ENCODE measurements around the gene TAAR2. TPM values are rescaled to one million over a fixed set of nuclear protein-coding genes. Genes with fewer than 3 reads are reported as not detected.
A peak's percentile ranks its signal among the peaks of the same experiment; 100 is the strongest.

The TAAR2 gene
- total RNA-seq, 1 experiment from 2014 or later = not detected

DNA sequence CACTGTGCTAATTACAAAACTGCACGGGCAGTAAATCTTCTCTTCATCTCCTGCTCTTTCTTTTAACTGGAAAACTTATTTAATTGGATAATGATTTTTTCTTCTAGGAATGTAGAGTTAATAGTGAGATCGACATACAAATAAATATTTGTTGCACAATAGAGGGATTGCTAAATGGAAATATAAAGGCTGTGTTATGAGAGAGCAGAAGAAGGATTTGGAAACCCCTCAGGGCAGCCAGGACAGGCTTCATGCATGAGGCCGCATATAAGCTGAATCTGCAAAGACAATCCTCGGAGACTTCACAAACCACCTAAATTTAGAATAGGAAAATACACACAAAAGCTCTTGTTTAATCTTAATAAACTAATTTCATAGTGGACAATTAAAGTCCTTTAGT lies 37.8 kb upstream of the TAAR2 start:
- Histone ChIP-seq H3K9ac (ENCODE audit: low read length) (no peak overlapping the region), H3K4me3 (replicated peaks in 1 of 2; ENCODE audit: low read depth in 1 of 2, low read length in 2 of 2) (no peak overlapping the region), H3K4me1 (ENCODE audit: control insufficient read depth in 1 of 2, insufficient read depth in 2 of 2, low read length in 2 of 2) (peaks cover 0 to 5% of the 10 kb centered on the region in 2 experiments; a peak in 1 of 4 replicates), H2AFZ (ENCODE audit: low read depth, low read length, poor library complexity, severe bottlenecking) (no peak overlapping the region), H3K4me2 (ENCODE audit: low read length) (no peak overlapping the region), H3K36me3 (ENCODE audit: control insufficient read depth in 1 of 2, insufficient read depth in 2 of 2, low read length in 2 of 2) (no peaks in the 10 kb centered on the region), H4K20me1 (ENCODE audit: insufficient read depth) (no peaks in the 10 kb centered on the region), H3K79me2 (ENCODE audit: insufficient read depth, low read length) (no peaks in the 10 kb centered on the region), H3K9me2 (ENCODE audit: insufficient read depth) (no peaks in the 10 kb centered on the region), H3K27me3 (ENCODE audit: insufficient read depth, low read length) (no peaks in the 10 kb centered on the region), H3K9me3 (ENCODE audit: control insufficient read depth in 1 of 2, insufficient read depth in 1 of 2, low read depth in 1 of 2, low read length in 2 of 2) (no peaks in the 10 kb centered on the region), H3K27ac (ENCODE audit: low read depth, low read length) (no peak overlapping the region)
- intact Hi-C loops (cut with micrococcal nuclease) = no loop called here
- DNase-seq (ENCODE audit: low read depth, low spot score) (no peak), ATAC-seq (no peak)
- ChIA-PET RAD21 (ENCODE audit: low non-redundant PET in 1 of 2, low total read pairs in 2 of 2, uncharacterized antibody in 2 of 2, unreplicated experiment in 2 of 2) (no interaction called here), POLR2A (no interaction called here), CTCF (interaction anchor here (2.2 kb wide), 1 partner anchor 8 kb away, joined by 6 read pairs; no protein-coding TSS in a partner anchor)
- BruUV-seq (replicated peaks) = no TSS peak
- TF ChIP-seq EZH2phosphoT487 (IDR thresholded peaks at IDR 0.05; ENCODE audit: borderline replicate concordance) (no peak), JUND (IDR thresholded peaks at IDR 0.05) (no peak), CBX3 (IDR thresholded peaks at IDR 0.05; ENCODE audit: low read depth) (no peak), YY1 (IDR thresholded peaks at IDR 0.05; ENCODE audit: extremely low read depth, insufficient replicate concordance, low read depth, low read length) (no peak), TCF7L2 (IDR thresholded peaks at IDR 0.05; ENCODE audit: borderline replicate concordance, extremely low read depth, insufficient read depth, insufficient read length) (no peak), RAD21 (IDR thresholded peaks at IDR 0.05; ENCODE audit: low read depth) (no peak), FOSL1 (IDR thresholded peaks at IDR 0.05; ENCODE audit: low read depth) (no peak), ELF1 (IDR thresholded peaks at IDR 0.05; ENCODE audit: borderline replicate concordance, low read depth) (no peak)

DNA sequence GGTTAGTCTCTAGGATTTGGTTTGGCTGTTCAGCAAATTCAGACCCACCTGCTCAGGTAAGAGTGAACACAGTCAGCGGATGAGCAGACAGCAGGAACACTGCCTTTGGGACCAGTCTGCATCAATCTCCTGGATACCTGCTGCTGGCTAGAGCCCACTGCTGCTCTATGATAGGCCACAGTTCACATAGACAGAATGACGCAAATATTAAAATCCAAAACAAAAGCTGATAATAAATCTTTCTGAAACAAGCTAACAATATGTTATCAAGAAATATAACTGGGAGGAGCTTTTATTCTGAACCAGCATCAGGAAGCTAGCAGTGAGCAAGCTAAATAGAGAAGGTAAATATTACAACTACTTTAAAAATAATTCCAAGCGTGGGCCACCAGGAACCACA lies 35.0 kb upstream of the TAAR2 start, which contains the start of gene TAAR1:
Gene TAAR1 (minus strand): TSS at position 101 of the 400 bp plus-strand sequence. CDS start 13,179 bp downstream, outside the sequence.
- TF ChIP-seq FOSL1 (IDR thresholded peaks at IDR 0.05; ENCODE audit: low read depth) = no peak
- TF ChIP-seq CEBPB (IDR thresholded peaks at IDR 0.05; ENCODE audit: low read depth) = no peak
- TF ChIP-seq JUND (IDR thresholded peaks at IDR 0.05) = no peak
- TF ChIP-seq SP1 (IDR thresholded peaks at IDR 0.05; ENCODE audit: low read depth) = no peak
- TF ChIP-seq, protein P1, sequence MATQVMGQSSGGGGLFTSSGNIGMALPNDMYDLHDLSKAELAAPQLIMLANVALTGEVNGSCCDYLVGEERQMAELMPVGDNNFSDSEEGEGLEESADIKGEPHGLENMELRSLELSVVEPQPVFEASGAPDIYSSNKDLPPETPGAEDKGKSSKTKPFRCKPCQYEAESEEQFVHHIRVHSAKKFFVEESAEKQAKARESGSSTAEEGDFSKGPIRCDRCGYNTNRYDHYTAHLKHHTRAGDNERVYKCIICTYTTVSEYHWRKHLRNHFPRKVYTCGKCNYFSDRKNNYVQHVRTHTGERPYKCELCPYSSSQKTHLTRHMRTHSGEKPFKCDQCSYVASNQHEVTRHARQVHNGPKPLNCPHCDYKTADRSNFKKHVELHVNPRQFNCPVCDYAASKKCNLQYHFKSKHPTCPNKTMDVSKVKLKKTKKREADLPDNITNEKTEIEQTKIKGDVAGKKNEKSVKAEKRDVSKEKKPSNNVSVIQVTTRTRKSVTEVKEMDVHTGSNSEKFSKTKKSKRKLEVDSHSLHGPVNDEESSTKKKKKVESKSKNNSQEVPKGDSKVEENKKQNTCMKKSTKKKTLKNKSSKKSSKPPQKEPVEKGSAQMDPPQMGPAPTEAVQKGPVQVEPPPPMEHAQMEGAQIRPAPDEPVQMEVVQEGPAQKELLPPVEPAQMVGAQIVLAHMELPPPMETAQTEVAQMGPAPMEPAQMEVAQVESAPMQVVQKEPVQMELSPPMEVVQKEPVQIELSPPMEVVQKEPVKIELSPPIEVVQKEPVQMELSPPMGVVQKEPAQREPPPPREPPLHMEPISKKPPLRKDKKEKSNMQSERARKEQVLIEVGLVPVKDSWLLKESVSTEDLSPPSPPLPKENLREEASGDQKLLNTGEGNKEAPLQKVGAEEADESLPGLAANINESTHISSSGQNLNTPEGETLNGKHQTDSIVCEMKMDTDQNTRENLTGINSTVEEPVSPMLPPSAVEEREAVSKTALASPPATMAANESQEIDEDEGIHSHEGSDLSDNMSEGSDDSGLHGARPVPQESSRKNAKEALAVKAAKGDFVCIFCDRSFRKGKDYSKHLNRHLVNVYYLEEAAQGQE (IDR thresholded peaks at IDR 0.05; ENCODE audit: low read depth) = no peak
- TF ChIP-seq SIN3A (IDR thresholded peaks at IDR 0.05; ENCODE audit: low read depth) = no peak
- peak within 1 kb of the TSS; percentile 56 for H2AFZ ChIP-seq (ENCODE audit: low read depth, low read length, poor library complexity, severe bottlenecking)
- no peak within 1 kb of the TSS for H3K27ac ChIP-seq (ENCODE audit: low read depth, low read length)
- no peaks in the 10 kb centered on the region for H3K9me3 ChIP-seq (ENCODE audit: control insufficient read depth in 1 of 2, insufficient read depth in 1 of 2, low read depth in 1 of 2, low read length in 2 of 2)
- no peaks in the 10 kb centered on the region for H3K27me3 ChIP-seq (ENCODE audit: insufficient read depth, low read length)
- DNase-seq (ENCODE audit: low read depth, low spot score) (no peak), ATAC-seq (no peak)
- no peak within 1 kb of the TSS for H3K4me2 ChIP-seq (ENCODE audit: low read length)
- no peaks in the 10 kb centered on the region for H4K20me1 ChIP-seq (ENCODE audit: insufficient read depth)
- no peaks in the 10 kb centered on the region for H3K36me3 ChIP-seq (ENCODE audit: control insufficient read depth in 1 of 2, insufficient read depth in 2 of 2, low read length in 2 of 2)
- no TSS peak for BruUV-seq (replicated peaks)
- H3K79me2 ChIP-seq (ENCODE audit: insufficient read depth, low read length) = no peaks in the 10 kb centered on the region
- ChIA-PET POLR2A (interaction anchor here (0.6 kb wide), 1 partner anchor 128 kb away, joined by 3 read pairs; no protein-coding TSS in a partner anchor), RAD21 (ENCODE audit: low non-redundant PET in 1 of 2, low total read pairs in 2 of 2, uncharacterized antibody in 2 of 2, unreplicated experiment in 2 of 2) (no interaction called here), CTCF (interaction anchor here (0.6 kb wide), 1 partner anchor 60 kb away, joined by 3 read pairs; no protein-coding TSS in a partner anchor)
- intact Hi-C loops (cut with micrococcal nuclease) = no loop called here
- no peaks in the 10 kb centered on the region for H3K4me1 ChIP-seq (ENCODE audit: control insufficient read depth in 1 of 2, insufficient read depth in 2 of 2, low read length in 2 of 2)
- no peak within 1 kb of the TSS for H3K4me3 ChIP-seq (replicated peaks in 1 of 2; ENCODE audit: low read depth in 1 of 2, low read length in 2 of 2)
- H3K9me2 ChIP-seq (ENCODE audit: insufficient read depth) = no peaks in the 10 kb centered on the region
- no peak within 1 kb of the TSS for H3K9ac ChIP-seq (ENCODE audit: low read length)
